Stimulated activated CD8-positive, alpha-beta memory T cell treated with anti-CD3 and anti-CD28 coated beads, Interleukin-12 subunit alpha, Interleukin-12 subunit beta, amount 100 ng/mL, for 1 hour (primary cell): ENCODE measurements around the gene CCSER1.

Source experiments
- DNase-seq: peaks from one replicate; pipeline ENCODE4 v3.0.0-alpha.2; 2020; ENCODE audit warnings: low read depth

The CCSER1 gene

DNA sequence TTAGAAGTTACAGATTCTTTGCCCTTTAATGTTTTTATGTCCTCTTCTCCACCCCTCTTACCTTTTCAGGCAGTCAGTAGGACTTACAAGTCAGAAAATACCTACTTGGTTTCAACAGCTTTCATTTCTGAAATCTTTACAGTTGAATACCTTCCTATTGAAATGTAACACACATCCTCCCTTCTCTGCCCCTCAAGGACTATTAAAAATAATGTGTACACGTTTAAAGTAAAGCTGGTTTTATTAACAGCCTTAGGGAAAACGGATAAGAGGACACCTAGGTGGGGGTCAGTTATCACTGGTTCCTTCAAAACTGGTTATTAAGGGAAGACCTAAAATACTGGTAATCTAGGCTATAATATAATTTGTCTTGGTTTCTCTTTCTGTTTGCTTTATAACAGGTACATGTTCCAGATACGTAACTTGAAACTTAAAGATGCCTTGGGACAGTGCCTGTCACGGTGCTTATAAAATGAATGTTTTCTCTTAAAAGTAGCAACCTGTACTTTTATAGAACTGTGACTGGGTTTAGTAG, 1.8 kb downstream of the CCSER1 start:
- DNase-seq, result no peak

DNA sequence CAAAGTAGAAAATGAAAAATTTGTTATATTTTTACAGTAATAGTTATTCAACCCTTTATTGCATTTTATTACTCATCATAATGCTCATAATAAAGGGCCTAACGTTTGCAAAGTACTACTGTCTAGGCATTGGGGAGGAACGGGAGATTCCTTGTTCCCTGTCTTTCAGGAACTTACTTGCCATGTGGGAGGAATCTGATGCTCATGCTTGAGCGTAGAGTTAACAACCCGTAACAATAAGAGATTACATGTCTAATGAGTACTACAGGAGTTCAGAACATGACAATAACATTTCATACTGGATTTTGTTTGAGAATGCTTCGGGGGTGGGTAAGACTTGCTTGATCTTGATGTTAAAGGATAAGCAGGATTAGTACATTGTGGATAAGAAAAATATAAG, 2.9 kb downstream of the CCSER1 start:
- no peak for DNase-seq

DNA sequence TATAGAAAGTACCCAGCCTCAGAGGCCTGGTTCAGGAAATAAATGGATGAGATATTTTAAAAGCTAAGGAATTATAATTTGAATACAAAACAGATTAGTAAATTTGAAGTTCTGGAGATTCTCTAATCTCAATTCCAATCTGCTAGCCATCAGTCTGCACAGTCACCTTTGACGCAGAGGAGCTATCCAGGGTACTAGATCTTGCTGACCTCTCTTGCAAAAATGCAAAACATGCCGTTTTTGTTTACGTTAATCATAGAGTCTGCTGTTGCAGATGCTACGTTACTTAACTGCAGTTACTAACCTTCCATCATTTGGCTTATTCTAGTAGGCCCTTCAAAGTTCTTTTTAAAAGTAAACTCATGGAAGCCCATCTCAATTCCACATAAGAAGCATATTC, 10.4 kb downstream of the CCSER1 start:
- no peak for DNase-seq

DNA sequence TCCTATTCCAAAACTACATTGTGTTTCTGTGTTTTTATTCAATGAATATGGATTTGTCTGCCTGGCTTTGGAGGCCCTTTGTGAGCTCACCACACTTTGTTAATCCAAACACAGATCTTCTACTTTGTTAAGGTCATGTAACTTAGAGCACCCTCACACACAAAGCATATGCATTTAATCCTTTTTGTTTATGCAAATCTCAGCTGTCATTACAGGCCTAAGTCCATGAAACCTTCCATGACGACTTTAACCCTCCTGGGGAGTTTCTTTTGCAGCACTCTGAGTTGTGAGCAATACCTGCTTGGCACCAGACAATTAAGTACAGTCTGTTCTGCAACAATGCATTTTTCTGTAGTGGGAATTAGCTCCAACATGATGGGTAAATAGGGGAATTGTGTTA, 14.9 kb downstream of the CCSER1 start:
- no peak for DNase-seq

DNA sequence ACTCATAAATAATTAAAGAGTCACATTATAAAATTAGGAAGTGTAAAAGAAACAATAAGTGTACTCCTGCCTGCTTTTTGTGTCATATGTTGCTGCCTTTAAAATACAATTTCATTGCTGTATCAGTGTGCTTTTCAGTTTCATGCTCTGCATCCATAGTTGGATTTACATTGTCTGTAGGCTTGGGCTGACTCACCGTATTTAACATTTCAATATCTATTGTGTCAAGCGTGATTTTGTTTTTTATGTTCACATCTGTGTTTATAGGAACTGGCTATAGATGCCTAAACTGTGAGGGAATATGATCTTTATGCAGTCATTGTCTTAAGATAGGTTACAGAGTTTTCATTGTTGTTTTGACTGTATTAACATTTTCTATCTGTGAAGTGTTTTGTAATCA, 18.1 kb downstream of the CCSER1 start:
- no peak for DNase-seq

DNA sequence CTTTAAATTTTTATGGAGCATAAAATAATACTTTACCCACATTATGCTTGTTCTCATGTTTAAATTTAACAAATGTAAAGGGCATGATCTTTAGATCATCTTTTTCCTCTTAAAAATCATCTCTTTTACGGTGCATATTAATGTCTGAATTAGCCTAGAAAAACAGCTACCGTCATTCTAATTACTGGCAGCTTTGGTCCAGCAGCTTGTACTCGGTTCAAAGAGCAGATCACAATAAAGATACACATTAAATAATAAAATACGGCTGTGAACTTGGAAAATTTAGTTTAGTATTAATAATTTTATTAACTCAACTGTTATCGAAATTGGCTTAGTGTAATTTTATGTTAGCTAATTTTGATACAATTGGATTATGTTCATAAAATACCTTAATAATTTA, 19.1 kb downstream of the CCSER1 start:
- DNase-seq, result no peak

DNA sequence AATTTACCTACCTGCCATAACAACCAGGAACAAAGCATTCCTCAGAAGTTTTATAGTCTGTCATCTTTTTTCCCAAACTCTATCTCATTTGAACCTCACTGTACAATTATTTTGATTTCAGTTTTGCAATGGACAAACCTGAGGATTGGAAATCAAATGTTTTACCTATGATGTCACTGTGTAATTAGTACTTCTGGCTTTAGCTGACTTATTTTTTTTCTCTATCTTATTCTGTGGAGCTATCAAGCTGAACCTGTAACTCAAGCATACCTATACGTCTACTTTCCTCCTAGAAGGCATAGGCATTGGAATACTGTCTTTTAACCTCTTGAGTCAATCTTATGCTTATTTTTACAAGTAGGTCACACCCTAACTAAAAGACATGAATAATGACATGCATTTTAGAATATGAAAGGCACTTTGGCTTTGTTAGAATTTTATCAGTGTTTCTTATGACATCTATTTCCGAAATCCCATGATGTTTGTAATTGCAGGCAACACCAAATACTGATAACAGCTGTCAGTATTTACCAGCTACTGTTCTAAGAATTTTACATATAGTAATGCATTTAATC, 21.5 kb downstream of the CCSER1 start:
- no peak for DNase-seq

GRCh38 chr4:90152024-90152423, 24.8 kb downstream of the CCSER1 start:
- DNase-seq, result no peak

- DNase-seq, result no peak
Measured at GRCh38 chr4:90159193-90159592, 32.0 kb downstream of the CCSER1 start.

GRCh38 chr4:90160044-90160443, 32.9 kb downstream of the CCSER1 start:
- no peak for DNase-seq

DNA sequence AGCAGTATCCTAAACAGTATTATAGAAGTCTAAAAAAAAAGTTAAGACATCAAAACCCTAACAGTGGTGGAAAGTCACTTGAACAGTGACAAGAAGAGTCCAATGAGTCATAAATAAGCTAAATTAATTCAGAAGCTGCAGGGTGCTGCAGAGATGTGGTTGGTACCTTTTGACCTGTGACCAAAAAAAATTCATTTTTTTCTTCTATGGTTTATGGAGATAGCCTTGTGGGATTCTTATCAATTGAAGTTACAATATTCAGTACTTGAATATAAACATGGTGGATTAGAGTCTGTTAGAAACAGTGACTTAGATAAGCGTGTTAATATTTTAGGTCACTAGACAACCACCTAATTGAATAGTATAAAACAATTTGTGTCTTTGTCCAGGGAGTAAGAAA, 35.4 kb downstream of the CCSER1 start:
- no peak for DNase-seq

DNA sequence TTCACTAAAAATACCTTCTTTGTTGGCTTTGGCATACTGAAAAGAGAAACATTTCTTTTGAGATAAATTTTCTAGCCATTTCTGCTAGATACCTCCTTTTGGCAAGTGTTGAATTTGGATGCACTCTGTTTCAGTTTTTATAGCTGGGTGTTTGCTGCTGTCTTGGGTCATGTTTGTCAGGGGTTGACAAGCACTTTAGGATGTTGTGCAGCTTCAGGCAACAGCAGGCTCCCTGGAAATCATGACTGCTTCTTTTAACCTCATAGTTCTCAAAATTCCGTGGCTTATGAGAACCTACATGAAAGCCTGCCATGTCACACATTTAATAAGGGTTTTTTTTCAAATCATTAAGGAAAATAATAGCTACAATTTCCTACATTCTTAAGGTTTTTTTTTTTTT, 36.7 kb downstream of the CCSER1 start:
- DNase-seq, result no peak

DNA sequence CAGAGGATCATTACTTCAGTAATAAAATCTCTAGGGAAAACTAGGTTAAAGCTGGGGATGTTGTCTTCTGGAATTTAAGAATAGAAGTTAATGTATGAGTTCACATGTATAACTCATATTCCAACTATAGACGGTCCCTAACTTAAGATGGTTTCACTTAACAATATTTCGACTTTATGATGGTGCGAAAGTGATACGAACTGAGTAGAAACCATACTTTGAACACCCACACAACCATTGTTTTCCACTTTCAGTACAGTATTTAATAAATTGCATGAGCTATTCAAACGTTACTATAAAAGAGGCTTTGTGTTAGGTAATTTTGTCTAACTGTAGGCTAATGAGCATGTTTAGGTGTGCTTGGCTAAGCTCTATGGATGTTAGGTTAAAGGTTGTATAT, 38.7 kb downstream of the CCSER1 start:
- DNase-seq, result no peak

DNA sequence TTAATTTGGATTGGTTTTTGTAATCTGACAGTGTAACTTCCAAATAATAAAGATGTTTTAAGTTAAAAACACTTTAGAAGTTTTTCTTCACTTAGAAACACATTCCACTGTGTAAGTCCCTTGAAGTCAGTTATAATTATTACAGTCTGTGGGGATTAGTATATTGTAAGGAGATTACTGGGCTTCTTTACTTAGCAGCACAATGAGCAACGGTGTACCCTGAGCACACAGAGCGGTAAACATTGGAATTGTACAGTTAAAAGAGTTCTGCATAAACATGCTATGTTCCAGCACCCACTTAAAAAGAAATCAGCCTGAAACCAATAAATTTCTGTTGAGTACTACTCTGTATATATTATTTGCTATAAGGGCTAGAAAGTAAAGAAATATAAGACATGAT, 44.3 kb downstream of the CCSER1 start:
- DNase-seq, result no peak

DNA sequence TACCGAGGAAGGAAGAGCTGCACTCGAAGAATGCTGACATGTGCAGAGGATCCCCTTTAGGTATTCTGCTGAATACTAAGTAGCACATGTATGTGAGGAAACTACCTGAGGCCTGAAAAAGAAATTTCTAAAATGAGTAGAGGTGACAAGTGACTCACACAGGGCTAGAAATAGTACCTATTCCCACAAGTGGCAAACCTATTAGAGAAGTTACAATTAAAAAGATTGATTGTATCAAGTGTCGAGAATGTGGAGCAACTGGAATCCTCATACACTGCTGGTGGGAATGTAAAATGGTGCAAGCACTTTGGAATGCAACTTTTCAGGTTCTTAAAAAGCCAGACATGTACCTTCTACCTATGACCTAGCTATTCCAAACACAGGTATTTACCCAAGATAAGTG, 47.4 kb downstream of the CCSER1 start:
- DNase-seq, result no peak

GRCh38 chr4:90181644-90182043, 54.5 kb downstream of the CCSER1 start:
- no peak for DNase-seq

DNA sequence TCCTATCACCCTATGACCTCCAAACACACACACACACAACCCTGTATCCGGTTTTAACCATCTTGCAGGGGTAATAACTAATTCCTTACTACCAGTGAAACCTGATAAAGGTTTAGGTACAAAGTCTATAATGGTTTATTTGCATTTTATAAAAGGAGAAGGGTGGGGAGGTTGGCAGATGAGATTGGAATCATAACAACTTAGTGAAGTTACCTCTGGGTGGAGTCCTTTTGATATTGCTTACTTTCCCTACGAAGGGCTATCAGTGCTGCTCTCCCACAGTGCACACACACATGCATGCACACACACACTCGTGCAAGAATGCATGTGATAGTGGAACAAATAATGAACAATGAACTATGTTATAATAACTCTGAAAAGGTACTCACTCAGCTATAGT, 56.1 kb downstream of the CCSER1 start:
- DNase-seq, result no peak

DNA sequence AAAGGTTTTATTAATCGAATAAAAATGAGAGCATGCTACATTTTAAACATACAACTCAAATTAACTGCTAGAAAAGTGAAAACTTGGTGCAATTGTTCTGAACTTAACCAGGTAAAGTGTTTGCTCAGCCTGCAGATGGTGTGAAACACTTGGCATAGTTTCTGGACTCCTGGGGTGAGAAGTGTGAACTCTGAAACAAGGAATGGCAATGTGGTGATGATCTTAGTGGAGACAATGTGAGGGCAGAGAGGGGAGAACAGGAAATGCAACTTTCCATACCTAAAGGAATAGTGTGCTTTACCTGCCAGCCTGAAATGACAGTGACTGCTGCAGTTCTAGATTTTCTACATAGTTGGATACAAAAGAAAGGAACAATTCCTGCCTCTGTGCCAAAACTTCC, 57.4 kb downstream of the CCSER1 start:
- DNase-seq, result no peak

DNA sequence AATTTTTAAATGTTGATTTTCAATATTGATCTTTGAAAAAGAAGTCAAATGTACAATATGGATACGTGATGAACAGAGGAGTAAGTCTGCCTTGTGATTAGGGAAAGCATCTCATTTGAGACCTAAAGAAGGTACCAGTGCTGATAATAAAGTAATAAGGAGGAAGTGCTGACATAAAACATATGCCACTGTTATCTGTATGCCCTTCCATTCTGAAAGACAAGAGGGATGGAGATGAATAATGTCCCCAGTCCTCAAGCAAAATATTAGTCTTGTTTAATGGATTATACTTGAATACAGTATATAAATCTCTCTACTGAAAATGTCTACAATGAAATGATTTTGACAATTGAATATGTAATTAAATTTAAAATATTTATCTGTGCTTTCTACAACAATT, 58.2 kb downstream of the CCSER1 start:
- DNase-seq, result no peak

DNA sequence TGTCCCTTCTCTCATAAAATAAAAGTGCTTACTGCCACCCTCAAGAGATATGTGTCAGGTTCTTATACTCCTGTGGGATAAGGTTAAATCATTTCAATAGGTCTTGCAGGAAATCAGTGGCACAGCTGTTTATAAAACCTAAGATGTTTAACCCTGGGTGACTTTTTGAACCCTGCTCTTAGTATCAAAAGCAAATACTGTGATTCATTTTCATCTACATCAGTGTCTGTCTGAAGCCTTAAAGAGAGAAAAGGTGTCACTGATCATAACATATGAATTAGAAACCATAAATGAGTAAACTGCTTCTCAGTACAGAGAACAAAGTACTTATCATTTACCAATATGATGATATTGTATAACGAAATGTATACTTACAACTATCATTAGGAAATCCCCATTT, 59.0 kb downstream of the CCSER1 start:
- no peak for DNase-seq

DNA sequence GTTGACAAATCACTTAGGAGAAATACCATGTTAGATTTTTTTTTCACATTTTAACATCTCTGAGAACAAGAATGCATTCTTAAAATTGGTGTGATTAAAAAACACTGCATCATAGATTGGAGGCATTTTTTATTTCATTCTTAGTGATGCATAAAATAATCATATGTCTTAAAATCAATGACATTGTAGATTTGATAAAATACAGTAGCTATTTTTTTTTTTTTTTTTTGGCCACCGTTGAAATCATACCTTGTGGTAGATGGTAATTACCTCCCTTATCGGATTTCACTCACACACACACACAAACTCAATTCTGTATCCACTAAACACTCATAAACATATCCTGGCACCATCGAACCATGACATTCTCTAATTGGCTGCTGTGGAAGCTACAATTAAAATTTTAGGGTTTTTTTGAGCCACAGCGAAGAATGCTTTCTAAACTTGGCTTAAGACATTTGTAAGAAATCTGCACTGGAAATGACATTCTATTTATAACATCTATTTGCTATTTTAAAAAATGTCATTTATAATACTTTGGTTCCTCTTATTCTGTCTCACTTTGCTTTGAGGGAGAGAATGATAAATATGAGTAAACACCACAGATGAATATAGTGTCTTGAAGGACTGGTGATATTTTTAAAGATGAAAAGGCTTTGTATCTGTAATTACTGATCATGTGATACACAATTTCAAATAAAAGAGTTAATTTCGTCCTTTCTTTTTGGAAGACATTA, 60.1 kb downstream of the CCSER1 start:
- DNase-seq, result no peak

GRCh38 chr4:90189178-90189577, 62.0 kb downstream of the CCSER1 start:
- DNase-seq, result no peak

DNA sequence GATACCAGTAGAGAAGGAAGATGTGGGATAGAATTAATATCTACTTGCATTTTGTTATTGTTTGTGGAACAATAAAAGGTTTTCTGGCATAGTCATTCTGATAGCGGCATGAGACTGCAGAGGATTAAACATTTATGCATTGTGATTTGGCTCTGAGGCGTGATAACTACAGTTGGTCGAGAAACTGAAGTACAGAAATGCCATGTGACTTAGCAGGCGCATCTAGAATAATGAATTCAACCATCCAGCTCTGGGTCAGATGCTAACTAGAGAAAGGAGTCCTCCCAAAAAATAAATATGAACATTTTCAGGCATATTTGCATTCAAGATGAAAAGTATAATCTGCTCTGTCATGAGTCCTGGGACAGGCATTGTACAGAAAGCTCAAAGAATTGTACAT, 62.8 kb downstream of the CCSER1 start:
- no peak for DNase-seq

DNA sequence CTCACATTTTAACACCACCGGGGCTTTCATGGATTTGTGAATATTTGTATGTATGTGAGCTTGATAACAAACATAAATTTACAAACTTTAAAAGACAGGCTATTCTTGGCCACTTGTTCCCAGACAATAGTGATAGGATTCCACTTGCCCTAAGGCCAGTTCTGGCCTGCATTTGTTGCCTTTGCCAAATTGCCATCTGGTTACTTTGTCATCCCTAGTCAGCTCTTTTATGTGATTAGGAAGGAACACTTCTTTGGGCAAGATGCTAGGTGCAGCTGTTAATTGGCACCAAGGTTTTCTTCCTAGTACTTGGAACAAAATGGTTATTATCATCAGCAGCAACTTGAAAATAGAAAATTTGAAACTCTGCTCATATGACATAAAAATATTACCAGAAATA, 63.3 kb downstream of the CCSER1 start:
- no peak for DNase-seq
